Measurements from ENCODE around the gene NCAPD2. TPM values are rescaled to one million over a fixed set of nuclear protein-coding genes. Genes with fewer than 3 reads are reported as not detected.

NCAPD2 gene
- total RNA-seq, 1 donor from 2014 or later, result 11.7 TPM

DNA sequence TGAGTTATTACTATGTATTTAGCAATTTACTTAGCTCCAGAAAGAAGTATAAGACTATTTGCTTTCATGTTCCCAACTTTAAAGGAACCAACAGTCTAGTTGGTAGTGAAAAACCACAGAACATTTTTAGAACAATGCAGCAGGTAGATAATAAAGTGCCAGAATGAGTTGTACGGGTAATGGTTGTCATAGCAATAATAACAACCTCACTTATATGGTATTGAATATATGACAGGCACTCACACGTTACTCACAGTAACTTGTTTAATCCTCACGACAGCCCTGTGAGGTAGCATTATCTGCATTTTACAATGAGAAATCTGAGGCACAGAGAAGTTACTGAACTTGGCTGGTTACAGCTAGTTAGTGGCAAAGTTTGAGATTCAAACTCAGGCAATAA is 29.8 kb downstream of the NCAPD2 start:
- no peaks in the 10 kb centered on the region for H3K9me3 ChIP-seq
- no peak overlapping the region for H3K27ac ChIP-seq
- H3K4me3 ChIP-seq, result no peak overlapping the region
- no peak for DNase-seq (ENCODE audit: low spot score in 2 of 2)
- H3K36me3 ChIP-seq, result peaks cover 84 to 91% of the 10 kb centered on the region in 2 donors
- intact Hi-C loops (cut with DNase I), result no loop called here
- TF ChIP-seq, protein P1, sequence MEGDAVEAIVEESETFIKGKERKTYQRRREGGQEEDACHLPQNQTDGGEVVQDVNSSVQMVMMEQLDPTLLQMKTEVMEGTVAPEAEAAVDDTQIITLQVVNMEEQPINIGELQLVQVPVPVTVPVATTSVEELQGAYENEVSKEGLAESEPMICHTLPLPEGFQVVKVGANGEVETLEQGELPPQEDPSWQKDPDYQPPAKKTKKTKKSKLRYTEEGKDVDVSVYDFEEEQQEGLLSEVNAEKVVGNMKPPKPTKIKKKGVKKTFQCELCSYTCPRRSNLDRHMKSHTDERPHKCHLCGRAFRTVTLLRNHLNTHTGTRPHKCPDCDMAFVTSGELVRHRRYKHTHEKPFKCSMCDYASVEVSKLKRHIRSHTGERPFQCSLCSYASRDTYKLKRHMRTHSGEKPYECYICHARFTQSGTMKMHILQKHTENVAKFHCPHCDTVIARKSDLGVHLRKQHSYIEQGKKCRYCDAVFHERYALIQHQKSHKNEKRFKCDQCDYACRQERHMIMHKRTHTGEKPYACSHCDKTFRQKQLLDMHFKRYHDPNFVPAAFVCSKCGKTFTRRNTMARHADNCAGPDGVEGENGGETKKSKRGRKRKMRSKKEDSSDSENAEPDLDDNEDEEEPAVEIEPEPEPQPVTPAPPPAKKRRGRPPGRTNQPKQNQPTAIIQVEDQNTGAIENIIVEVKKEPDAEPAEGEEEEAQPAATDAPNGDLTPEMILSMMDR (IDR thresholded peaks at IDR 0.05), result no peak
- H3K4me1 ChIP-seq, result no peaks in the 10 kb centered on the region
- no peaks in the 10 kb centered on the region for H3K27me3 ChIP-seq

- Histone ChIP-seq H3K4me1 (no peaks in the 10 kb centered on the region), H3K27ac (no peak overlapping the region), H3K36me3 (peaks cover 88 to 93% of the 10 kb centered on the region in 2 donors), H3K27me3 (no peaks in the 10 kb centered on the region), H3K9me3 (no peaks in the 10 kb centered on the region), H3K4me3 (no peak overlapping the region)
- TF ChIP-seq, protein P1 (IDR thresholded peaks at IDR 0.05), result no peak
- no peak for DNase-seq (ENCODE audit: low spot score in 2 of 2)
- intact Hi-C loops (cut with DNase I), result no loop called here
Observed at GRCh38 chr12:6524648-6525047, 30.7 kb downstream of the NCAPD2 start.

- no peaks in the 10 kb centered on the region for H3K9me3 ChIP-seq
- DNase-seq (ENCODE audit: low spot score in 2 of 2), result no peak
- intact Hi-C loops (cut with DNase I), result no loop called here
Observed at GRCh38 chr12:6526201-6526600, 32.3 kb downstream of the NCAPD2 start.

GRCh38 chr12:6526766-6527525 is 33.0 kb downstream of the NCAPD2 start:
- Histone ChIP-seq H3K27me3 (no peaks in the 10 kb centered on the region), H3K36me3 (peaks cover 81 to 89% of the 10 kb centered on the region in 2 donors), H3K27ac (no peak overlapping the region), H3K9me3 (no peaks in the 10 kb centered on the region), H3K4me1 (peaks cover 0 to under 1% of the 10 kb centered on the region in 2 donors), H3K4me3 (no peak overlapping the region)
- no peak for DNase-seq (ENCODE audit: low spot score in 2 of 2)
- intact Hi-C loops (cut with DNase I), result no loop called here
- TF ChIP-seq, protein P1 (IDR thresholded peaks at IDR 0.05), result no peak

More at GRCh38 chr12:6526201-6526600, 32.3 kb downstream of the NCAPD2 start:
- Histone ChIP-seq H3K36me3 (peaks cover 89 to 96% of the 10 kb centered on the region in 2 donors), H3K4me3 (no peak overlapping the region), H3K27ac (no peak overlapping the region), H3K27me3 (no peaks in the 10 kb centered on the region), H3K4me1 (no peaks in the 10 kb centered on the region)
- TF ChIP-seq, protein P1 (IDR thresholded peaks at IDR 0.05), result no peak

GRCh38 chr12:6527711-6528110 is 33.8 kb downstream of the NCAPD2 start:
- TF ChIP-seq, protein P1 (IDR thresholded peaks at IDR 0.05), result no peak
- H3K27me3 ChIP-seq, result no peaks in the 10 kb centered on the region
- no peaks in the 10 kb centered on the region for H3K9me3 ChIP-seq
- H3K27ac ChIP-seq, result no peak overlapping the region
- peaks cover 74 to 82% of the 10 kb centered on the region in 2 donors for H3K36me3 ChIP-seq
- intact Hi-C loops (cut with DNase I), result no loop called here
- no peak overlapping the region for H3K4me3 ChIP-seq
- DNase-seq (ENCODE audit: low spot score in 2 of 2), result no peak
- H3K4me1 ChIP-seq, result peaks cover 3 to 8% of the 10 kb centered on the region in 2 donors

Measured in ascending aorta (tissue), 2 donors.